ENCODE data around the gene GDA. TPM values are rescaled to one million over a fixed set of nuclear protein-coding genes. Genes with fewer than 3 reads are reported as not detected.

The GDA gene
- not detected for total RNA-seq

- Mint-ChIP-seq H3K4me3 (no peak within 1 kb of the TSS), H3K4me1 (ENCODE audit: low read depth) (no peaks in the 10 kb centered on the region), H3K36me3 (ENCODE audit: low read depth) (no peaks in the 10 kb centered on the region), H3K27me3 (peaks cover 29% of the 10 kb centered on the region), H3K27ac (no peak within 1 kb of the TSS), H3K9me3 (no peaks in the 10 kb centered on the region)
- DNase-seq (peak; percentile 7), ATAC-seq (no peak)
- ChIA-PET CTCF (no interaction called here), POLR2A (no interaction called here)
- no peak for TF ChIP-seq CTCF (IDR thresholded peaks at IDR 0.05)
- intact Hi-C loops (cut with micrococcal nuclease) = no loop called here
Measured at GRCh38 chr9:72149231-72149975, at the start of gene GDA. GDA (plus strand) TSS chr9:72149440; CDS start chr9:72149560, 120 bp downstream.

DNA sequence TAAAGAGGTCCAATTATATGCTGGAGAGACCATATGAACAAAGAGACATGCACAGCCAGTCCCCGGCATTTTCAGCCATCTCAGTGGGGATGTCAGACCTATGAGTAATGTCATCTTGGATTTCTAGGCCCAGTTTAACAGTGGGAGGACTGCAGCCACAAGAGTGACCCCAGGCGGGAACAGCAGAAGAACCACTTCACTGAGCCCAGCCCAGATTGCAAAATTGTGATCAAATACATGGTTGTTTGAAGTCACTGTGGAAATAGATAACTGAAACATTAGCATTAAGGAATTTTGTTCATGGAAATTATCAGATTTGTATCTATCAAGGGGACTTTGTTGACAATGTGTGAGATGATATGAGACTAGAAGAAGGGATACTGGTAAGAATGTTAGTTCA lies 46.7 kb upstream of the GDA start:
- Mint-ChIP-seq H3K9me3 (peaks cover 3% of the 10 kb centered on the region), H3K27ac (no peak overlapping the region), H3K27me3 (no peaks in the 10 kb centered on the region), H3K4me1 (ENCODE audit: low read depth) (no peaks in the 10 kb centered on the region), H3K36me3 (ENCODE audit: low read depth) (no peaks in the 10 kb centered on the region), H3K4me3 (no peak overlapping the region)
- no peak for ATAC-seq
- POLR2A ChIA-PET = no interaction called here
- intact Hi-C loops (cut with micrococcal nuclease) = no loop called here
- CTCF ChIA-PET = no interaction called here
- TF ChIP-seq CTCF (IDR thresholded peaks at IDR 0.05) = no peak
- no peak for DNase-seq

GRCh38 chr9:72113056-72113455 lies 36.2 kb upstream of the GDA start:
- Mint-ChIP-seq H3K36me3 (ENCODE audit: low read depth) (no peaks in the 10 kb centered on the region), H3K27ac (no peak overlapping the region), H3K9me3 (no peaks in the 10 kb centered on the region), H3K27me3 (no peaks in the 10 kb centered on the region), H3K4me3 (no peak overlapping the region), H3K4me1 (ENCODE audit: low read depth) (no peaks in the 10 kb centered on the region)
- DNase-seq = no peak
- intact Hi-C loops (cut with micrococcal nuclease) = no loop called here
- TF ChIP-seq CTCF (IDR thresholded peaks at IDR 0.05) = no peak
- ATAC-seq = no peak
- ChIA-PET CTCF (interaction anchor here (2.0 kb wide), 1 partner anchor 74 kb away, joined by 6 read pairs; no protein-coding TSS in a partner anchor), POLR2A (no interaction called here)

DNA sequence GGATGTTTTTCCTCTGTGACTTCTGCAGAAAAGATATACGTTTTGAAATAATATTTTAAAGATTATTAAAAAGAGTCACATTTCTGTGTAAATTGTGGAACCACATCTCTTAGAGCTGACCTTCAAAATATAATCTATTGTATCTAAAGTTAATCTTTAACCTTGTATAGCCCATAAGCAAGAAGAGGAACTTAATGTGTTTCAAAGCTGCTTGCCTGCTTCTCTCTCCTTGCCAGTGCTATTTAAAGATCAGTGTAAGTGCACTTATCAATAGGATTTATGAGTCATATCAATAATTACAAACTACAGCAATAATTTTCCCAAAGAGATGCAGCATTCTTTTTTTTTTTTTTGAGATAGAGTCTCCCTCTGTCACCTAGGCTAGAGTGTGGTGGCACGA lies 29.4 kb upstream of the GDA start:
- no peak for TF ChIP-seq CTCF (IDR thresholded peaks at IDR 0.05)
- ATAC-seq = no peak
- intact Hi-C loops (cut with micrococcal nuclease) = no loop called here
- Mint-ChIP-seq H3K27me3 (no peaks in the 10 kb centered on the region), H3K36me3 (ENCODE audit: low read depth) (no peaks in the 10 kb centered on the region), H3K27ac (no peak overlapping the region), H3K4me3 (no peak overlapping the region), H3K9me3 (no peaks in the 10 kb centered on the region), H3K4me1 (ENCODE audit: low read depth) (no peaks in the 10 kb centered on the region)
- CTCF ChIA-PET = no interaction called here
- POLR2A ChIA-PET = no interaction called here
- DNase-seq = no peak

- Mint-ChIP-seq H3K4me3 (no peak overlapping the region), H3K36me3 (ENCODE audit: low read depth) (no peaks in the 10 kb centered on the region), H3K27me3 (peaks cover 3% of the 10 kb centered on the region), H3K27ac (no peak overlapping the region), H3K9me3 (no peaks in the 10 kb centered on the region), H3K4me1 (ENCODE audit: low read depth) (no peaks in the 10 kb centered on the region)
- ATAC-seq (no peak), DNase-seq (no peak)
- CTCF ChIA-PET = no interaction called here
- POLR2A ChIA-PET = no interaction called here
- no peak for TF ChIP-seq CTCF (IDR thresholded peaks at IDR 0.05)
- intact Hi-C loops (cut with micrococcal nuclease) = no loop called here
Measured at GRCh38 chr9:72124947-72125346, 24.3 kb upstream of the GDA start.
